Activated CD8-positive, alpha-beta memory T cell treated with anti-CD3 and anti-CD28 coated beads, Interleukin-2, amount 10 ng/mL, durations not matched to agents 7 days and 5 days (primary cell): ENCODE data around the gene MAP10. TPM values are rescaled to one million over a fixed set of nuclear protein-coding genes. Genes with fewer than 3 reads are reported as not detected.
A peak's percentile ranks its signal among the peaks of the same experiment; 100 is the strongest.
"Not testable (repeated sequence)": the region's sequence is repeated elsewhere in the genome, so short reads cannot be mapped to it uniquely, and the experiment has no call there.

Experiments
- ATAC-seq: fragments of 150-1000 bp; cut with Tn5 transposase; one replicate; pipeline ENCODE4 v1.10.0; 2021; ENCODE audit warnings: moderate library complexity
- CTCF ChIA-PET: fragments of 350-600 bp; sonication (Branson Sonifier 250); formaldehyde crosslinking; loops from one replicate; lab custom pipeline; 2021; ENCODE audit warnings: antibody characterized with exemption; lab: Charles Lee
- DNase-seq: peaks from one replicate; pipeline ENCODE4 v3.0.0-alpha.2; 2020
- H3K27ac Mint-ChIP-seq: one replicate; pipeline ENCODE4 v1.8.0; 2021; ENCODE audit warnings: mild to moderate bottlenecking, mixed read lengths
- H3K27me3 Mint-ChIP-seq: one replicate; pipeline ENCODE4 v1.8.0; 2021; ENCODE audit warnings: mixed read lengths
- H3K36me3 Mint-ChIP-seq: one replicate; pipeline ENCODE4 v1.8.0; 2021; ENCODE audit warnings: mild to moderate bottlenecking, mixed read lengths
- H3K4me1 Mint-ChIP-seq: one replicate; pipeline ENCODE4 v1.8.0; 2021; ENCODE audit warnings: mixed read lengths
- H3K4me3 Mint-ChIP-seq: one replicate; pipeline ENCODE4 v1.8.0; 2021; ENCODE audit warnings: mild to moderate bottlenecking, moderate library complexity, mixed read lengths
- H3K9me3 Mint-ChIP-seq: one replicate; pipeline ENCODE4 v1.8.0; 2022; ENCODE audit warnings: low read depth, mixed read lengths
- total RNA-seq, 2 experiments: library from RNA; stranded (reverse); gene quantifications; one replicate each; pipeline ENCODE4 v1.2.3, GENCODE V29; 2021

The MAP10 gene
- total RNA-seq, 2 experiments from 2014 or later = 2.5 to 2.8 TPM

DNA sequence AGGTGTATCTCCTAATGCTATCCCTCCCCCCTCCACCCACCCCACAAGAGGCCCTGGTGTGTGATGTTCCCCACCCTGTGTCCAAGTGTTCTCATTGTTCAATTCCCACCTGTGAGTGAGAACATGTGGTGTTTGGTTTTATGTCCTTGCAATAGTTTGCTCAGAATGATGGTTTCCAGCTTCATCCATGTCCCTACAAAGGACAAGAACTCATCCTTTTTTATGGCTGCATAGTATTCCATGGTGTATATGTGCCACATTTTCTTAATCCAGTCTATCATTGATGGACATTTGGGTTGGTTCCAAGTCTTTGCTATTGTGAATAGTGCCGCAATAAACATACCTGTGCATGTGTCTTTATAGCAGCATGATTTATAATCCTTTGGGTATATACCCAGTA is 19.6 kb upstream of the MAP10 start:
- DNase-seq, H3K36me3 Mint-ChIP-seq, CTCF ChIA-PET, H3K27me3 Mint-ChIP-seq, H3K4me3 Mint-ChIP-seq, H3K27ac Mint-ChIP-seq, H3K9me3 Mint-ChIP-seq, ATAC-seq: not testable (repeated sequence)
- peaks cover 17% of the 10 kb centered on the region for H3K4me1 Mint-ChIP-seq

DNA sequence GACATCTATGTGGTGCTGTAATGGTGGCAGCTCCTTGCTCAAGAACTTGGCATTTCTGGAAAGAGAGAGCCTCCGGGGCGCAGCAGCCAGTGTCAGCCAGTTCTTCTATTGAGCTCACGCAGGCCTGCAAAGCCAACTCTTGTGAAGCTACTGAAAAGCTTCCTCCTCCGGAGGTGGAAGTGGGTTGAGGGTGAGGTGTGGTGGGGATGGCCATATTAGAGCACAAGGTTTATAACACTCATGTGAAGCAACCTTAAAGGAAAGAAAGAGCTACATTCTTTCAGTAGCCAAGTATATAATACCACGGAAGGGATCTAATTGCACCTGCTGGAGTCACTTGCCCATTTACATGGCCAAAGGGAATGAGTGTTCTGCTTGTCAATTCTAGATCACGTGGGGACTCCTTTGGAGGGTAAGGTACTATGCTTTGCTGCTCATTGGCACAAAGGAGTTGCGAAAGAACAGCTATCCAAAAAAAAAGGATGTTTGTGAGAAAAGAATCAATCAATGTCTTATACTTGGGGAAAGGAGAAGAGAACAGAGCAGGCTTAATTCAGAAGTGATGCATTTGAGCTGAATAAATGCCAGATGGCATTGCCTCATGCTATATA is 18.3 kb upstream of the MAP10 start:
- no peak overlapping the region for H3K4me3 Mint-ChIP-seq
- no peaks in the 10 kb centered on the region for H3K36me3 Mint-ChIP-seq
- DNase-seq (peak; percentile 79), ATAC-seq (peak; percentile 82)
- peaks cover 17% of the 10 kb centered on the region for H3K4me1 Mint-ChIP-seq
- H3K27me3 Mint-ChIP-seq = peaks cover 9% of the 10 kb centered on the region
- peak overlapping the region; percentile 30 for H3K27ac Mint-ChIP-seq
- CTCF ChIA-PET = no interaction called here
- H3K9me3 Mint-ChIP-seq = no peaks in the 10 kb centered on the region

DNA sequence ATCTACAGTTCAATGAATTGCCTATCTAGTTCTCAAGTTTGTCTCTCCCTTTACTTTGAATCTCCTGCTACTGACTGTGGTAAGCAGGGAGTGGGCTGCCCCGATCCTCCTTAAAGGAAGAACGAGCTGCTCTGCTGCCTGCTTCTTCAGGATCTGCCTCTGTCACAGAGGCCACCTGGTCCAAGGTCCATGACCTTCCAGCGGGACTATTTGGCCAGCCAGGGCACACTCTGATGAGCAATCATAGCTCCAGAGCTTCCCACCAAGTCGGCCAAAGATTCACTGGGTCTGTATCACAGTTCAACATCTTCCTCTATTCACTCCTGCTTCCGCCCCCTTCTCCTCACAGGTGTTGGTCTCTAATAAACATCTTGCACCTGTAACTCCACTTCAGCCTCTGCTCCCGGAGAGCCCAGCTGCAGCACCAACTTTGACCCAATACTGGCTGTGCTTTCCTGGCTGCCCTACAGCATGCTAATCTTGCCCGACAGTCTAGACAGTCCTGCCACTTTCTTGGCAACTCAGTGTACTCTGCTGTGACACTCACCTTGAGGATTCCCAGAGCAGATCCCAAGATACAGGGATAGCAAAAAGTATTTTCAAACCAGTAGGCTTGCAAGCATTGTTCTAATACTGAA is 16.9 kb upstream of the MAP10 start:
- no peak overlapping the region for H3K27ac Mint-ChIP-seq
- no peak for ATAC-seq
- no peaks in the 10 kb centered on the region for H3K36me3 Mint-ChIP-seq

DNA sequence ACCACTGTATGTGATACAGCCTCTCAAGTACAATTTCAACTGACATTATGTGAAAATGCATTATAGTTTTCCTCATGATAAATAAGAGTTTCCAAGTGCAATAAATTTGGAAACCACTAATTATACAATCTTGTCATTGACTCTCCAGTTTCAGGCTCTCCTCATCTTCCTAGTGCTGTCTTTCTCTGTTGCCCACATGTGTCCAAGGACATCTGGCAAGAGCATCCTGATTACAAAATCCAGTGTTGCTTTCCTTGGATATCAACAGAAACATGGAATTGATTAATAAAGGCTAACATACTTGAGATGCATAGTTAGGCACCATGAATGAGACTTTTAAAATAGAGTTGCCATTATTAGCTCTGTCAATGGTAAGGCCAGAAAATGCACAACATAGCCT is 15.6 kb upstream of the MAP10 start:
- Mint-ChIP-seq H3K27me3 (peaks cover 9% of the 10 kb centered on the region), H3K9me3 (no peaks in the 10 kb centered on the region), H3K4me3 (no peak overlapping the region), H3K36me3 (no peaks in the 10 kb centered on the region), H3K4me1 (peaks cover 26% of the 10 kb centered on the region), H3K27ac (no peak overlapping the region)
- CTCF ChIA-PET = no interaction called here
- no peak for DNase-seq
- no peak for ATAC-seq

More for the DNA sequence above, 16.9 kb upstream of the MAP10 start:
- Mint-ChIP-seq H3K4me3 (no peak overlapping the region), H3K4me1 (peaks cover 21% of the 10 kb centered on the region), H3K27me3 (peaks cover 9% of the 10 kb centered on the region), H3K9me3 (no peaks in the 10 kb centered on the region)
- CTCF ChIA-PET = no interaction called here
- DNase-seq = no peak

DNA sequence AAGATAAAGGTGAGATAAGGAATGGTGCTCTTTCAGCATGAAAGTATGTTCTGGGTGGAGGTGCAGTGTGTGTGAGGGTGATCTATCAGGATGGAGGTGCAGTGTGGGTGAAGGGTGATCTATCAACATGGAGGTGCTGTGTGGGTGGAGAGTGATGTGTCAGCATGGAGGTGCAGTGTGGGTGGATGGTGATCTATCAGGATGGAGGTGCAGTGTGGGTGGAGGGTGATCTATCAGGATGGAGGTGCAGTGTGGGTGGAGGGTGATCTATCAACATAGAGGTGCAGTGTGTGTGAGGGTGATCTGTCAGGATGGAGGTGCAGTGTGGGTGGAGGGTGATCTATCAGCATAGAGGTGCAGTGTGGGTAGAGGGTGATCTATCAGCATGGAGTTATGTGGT is 12.3 kb upstream of the MAP10 start:
- ATAC-seq (no peak), DNase-seq (no peak)
- CTCF ChIA-PET = interaction anchor here (1.9 kb wide), 1 partner anchor 163 kb away, joined by 5 read pairs; the partner anchor contains the start of gene SIPA1L2
- Mint-ChIP-seq H3K4me3 (no peak overlapping the region), H3K9me3 (no peaks in the 10 kb centered on the region), H3K36me3 (no peaks in the 10 kb centered on the region), H3K27me3 (peaks cover 12% of the 10 kb centered on the region), H3K4me1 (peaks cover 15% of the 10 kb centered on the region), H3K27ac (no peak overlapping the region)

DNA sequence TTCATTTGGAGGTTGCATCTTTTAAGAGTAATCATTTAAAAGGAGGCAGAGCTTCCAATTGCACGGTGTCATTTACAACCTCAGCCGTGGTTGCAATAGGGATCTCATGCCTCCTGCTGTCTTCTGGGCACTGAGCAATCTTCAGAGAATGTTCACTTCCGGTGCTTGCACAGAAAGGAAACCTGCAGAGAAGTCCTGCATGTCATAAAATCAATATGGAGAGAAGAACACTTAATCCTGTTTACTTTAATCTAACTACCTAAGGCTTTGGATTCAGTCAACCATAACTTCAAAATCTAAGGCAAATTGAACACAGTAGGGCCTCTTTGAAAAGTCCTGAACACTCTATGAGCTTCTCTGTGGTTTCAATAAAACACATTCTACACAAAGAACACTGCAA is 11.3 kb upstream of the MAP10 start:
- peaks cover 9% of the 10 kb centered on the region for H3K27me3 Mint-ChIP-seq
- CTCF ChIA-PET = interaction anchor here (1.1 to 1.9 kb wide), 2 partner anchors 13 to 164 kb away, joined by 4 to 5 read pairs; partner anchors contain the start of gene SIPA1L2
- DNase-seq (peak; percentile 45), ATAC-seq (peak; percentile 63)
- H3K27ac Mint-ChIP-seq = peak overlapping the region; percentile 49
- no peak overlapping the region for H3K4me3 Mint-ChIP-seq
- no peaks in the 10 kb centered on the region for H3K9me3 Mint-ChIP-seq
- H3K36me3 Mint-ChIP-seq = no peaks in the 10 kb centered on the region
- H3K4me1 Mint-ChIP-seq = peaks cover 12% of the 10 kb centered on the region

DNA sequence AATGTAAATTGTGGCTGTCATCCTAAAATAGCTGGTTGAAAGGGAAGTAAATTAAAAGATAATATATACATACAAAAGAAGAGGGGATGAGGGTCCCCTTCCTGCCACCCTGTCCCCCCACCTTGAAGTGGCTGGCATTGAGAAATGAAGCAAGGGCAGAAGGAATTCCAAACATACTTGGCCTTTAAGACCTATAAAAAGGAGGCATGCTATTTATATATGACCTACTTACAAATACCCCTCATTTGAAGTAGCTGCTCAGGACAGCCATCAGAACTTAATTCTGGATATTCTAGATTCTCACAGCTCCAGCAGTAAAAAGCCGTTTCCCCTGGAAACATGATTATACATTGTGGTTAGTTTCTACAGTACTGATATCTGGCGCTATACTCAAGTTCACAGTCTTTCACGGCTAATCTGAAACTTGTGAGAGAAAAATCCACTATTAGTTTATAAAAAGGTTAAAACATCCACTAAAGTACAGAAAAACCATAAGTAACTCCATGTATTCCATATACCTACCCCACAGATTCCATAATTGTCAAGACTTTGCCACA is 9.6 kb upstream of the MAP10 start:
- Mint-ChIP-seq H3K36me3 (no peaks in the 10 kb centered on the region), H3K4me1 (peaks cover 12% of the 10 kb centered on the region), H3K9me3 (no peaks in the 10 kb centered on the region), H3K4me3 (no peak overlapping the region), H3K27ac (no peak overlapping the region), H3K27me3 (peaks cover 14% of the 10 kb centered on the region)
- CTCF ChIA-PET = no interaction called here
- DNase-seq = no peak
- no peak for ATAC-seq

DNA sequence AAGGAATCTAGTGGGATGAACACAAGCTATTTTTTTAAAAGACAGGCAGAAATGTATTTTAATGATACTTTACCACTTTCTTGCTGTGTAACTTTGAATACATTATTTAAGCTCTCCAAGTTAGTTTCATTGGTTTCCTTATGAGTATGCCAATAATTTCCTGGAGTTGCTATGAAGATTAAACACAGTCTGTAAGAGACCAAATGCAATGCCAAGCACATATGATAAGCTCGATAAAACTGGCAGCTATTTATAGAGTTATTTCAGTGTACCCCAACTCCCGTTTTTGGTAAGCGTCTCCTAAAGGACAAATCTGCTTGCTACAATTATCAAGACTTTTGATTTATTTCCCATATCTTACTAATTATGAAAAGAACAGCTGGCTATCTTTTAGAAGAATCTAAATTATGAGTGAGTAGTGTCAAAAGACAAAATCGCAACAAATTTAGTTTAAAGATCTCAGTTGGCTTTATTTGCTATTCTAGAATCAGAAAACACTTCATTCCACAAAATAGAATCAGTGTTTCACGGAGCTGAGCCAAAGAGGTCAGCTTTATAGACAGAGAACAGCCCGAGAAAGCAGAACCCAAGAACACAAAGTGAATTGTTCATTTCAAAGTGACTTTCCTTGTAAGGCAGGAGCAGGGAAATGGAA is 7.2 kb upstream of the MAP10 start:
- Mint-ChIP-seq H3K9me3 (no peaks in the 10 kb centered on the region), H3K27ac (no peak overlapping the region), H3K36me3 (no peaks in the 10 kb centered on the region), H3K4me3 (no peak overlapping the region), H3K4me1 (peaks cover 10% of the 10 kb centered on the region), H3K27me3 (peaks cover 21% of the 10 kb centered on the region)
- DNase-seq (no peak), ATAC-seq (no peak)
- CTCF ChIA-PET = no interaction called here

DNA sequence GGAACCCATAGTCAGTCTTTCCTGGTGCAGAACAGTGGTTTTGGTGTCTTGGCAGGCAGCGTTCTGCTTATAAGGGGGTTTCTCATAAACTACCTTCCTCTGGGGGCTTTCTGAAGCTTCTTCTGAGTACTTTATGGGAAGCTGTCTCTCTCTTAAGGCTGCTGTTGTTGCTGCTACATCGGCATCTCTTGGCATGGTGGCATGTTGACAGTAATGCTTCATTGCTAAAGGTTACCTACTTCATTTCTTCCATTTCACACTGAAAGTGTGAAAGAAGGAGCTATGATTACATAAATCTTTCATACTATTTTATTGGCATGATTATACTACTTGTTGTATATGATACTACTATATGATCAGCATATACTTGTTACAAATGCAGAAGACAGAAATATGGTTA is 6.3 kb upstream of the MAP10 start:
- H3K36me3 Mint-ChIP-seq = no peaks in the 10 kb centered on the region
- no peaks in the 10 kb centered on the region for H3K9me3 Mint-ChIP-seq
- CTCF ChIA-PET = no interaction called here
- H3K27ac Mint-ChIP-seq = no peak overlapping the region
- ATAC-seq (no peak), DNase-seq (no peak)
- peaks cover 21% of the 10 kb centered on the region for H3K27me3 Mint-ChIP-seq
- no peak overlapping the region for H3K4me3 Mint-ChIP-seq
- peaks cover 2% of the 10 kb centered on the region for H3K4me1 Mint-ChIP-seq

DNA sequence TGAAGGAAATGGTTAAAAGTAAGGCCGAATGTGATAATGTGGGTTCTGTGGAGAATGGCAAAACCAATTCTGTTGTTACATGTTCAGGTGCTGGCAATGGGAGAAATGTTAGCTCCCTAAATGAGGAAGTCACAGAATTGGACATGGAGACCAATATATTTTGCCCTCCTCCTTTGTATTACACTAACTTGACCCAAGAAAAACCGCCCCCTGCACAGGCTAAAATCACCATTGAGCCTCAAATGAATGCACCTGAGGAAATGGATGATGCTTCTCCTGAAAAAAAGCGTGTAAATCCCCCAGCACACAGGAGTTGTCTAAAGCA is 932 bp downstream of the MAP10 start:
- DNase-seq (no peak), ATAC-seq (no peak)
- no peak overlapping the region for H3K27ac Mint-ChIP-seq
- H3K4me1 Mint-ChIP-seq = peaks cover 21% of the 10 kb centered on the region
- peaks cover 15% of the 10 kb centered on the region for H3K36me3 Mint-ChIP-seq
- H3K27me3 Mint-ChIP-seq = peaks cover 11% of the 10 kb centered on the region
- peaks cover 5% of the 10 kb centered on the region for H3K9me3 Mint-ChIP-seq
- H3K4me3 Mint-ChIP-seq = peak overlapping the region; percentile 84
- CTCF ChIA-PET = interaction anchor here (1.0 to 1.8 kb wide), 2 partner anchors 9 to 12 kb away, joined by 4 read pairs; no protein-coding TSS in a partner anchor

DNA sequence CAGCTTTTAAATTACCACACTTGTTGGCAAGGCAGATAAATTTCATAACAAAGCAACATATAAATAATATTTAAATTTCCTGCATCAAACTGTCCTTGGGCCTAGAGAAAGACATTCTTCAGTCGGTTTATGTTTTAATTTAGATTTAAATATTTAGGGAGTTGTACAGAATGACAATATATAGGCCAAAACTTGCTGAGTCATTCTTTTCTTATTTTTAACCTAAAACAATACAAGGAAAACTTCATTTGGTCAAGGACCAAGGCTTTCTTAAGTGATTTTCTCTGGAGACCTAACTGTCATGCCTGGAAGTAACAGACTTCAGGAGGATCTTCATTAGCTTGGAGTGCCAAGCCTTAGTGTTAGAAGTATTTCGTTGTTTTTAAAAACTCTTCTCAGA is 5.6 kb downstream of the MAP10 start:
- H3K9me3 Mint-ChIP-seq = no peaks in the 10 kb centered on the region

DNA sequence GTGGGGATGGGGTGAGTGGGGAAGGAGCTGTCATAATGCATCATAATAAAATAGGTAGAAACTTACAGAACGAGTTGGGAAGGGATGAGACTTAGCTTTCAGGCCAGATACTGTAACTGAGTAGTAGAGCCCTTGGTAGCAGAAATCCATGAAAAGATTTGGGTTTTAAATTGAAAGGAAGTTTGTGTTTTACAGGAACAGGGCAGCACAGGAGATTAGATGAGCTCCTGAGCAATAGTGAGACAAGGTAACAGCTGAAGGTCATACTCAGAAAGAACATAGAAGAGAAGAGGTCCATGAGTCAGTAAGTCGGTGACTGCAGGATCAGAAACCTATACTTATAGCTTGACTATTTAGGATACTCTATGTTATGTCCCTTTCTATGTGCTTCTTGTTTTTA is 7.3 kb downstream of the MAP10 start:
- Mint-ChIP-seq H3K9me3 (no peaks in the 10 kb centered on the region), H3K27ac (no peak overlapping the region), H3K4me1 (no peaks in the 10 kb centered on the region), H3K36me3 (peaks cover 3% of the 10 kb centered on the region), H3K27me3 (peaks cover 9% of the 10 kb centered on the region), H3K4me3 (no peak overlapping the region)
- DNase-seq = no peak
- no peak for ATAC-seq
- CTCF ChIA-PET = interaction anchor here (0.5 kb wide), 1 partner anchor 284 kb away, joined by 3 read pairs; no protein-coding TSS in a partner anchor

More for the DNA sequence above, 5.6 kb downstream of the MAP10 start:
- ATAC-seq (no peak), DNase-seq (no peak)
- Mint-ChIP-seq H3K36me3 (peaks cover 10% of the 10 kb centered on the region), H3K27me3 (peaks cover 11% of the 10 kb centered on the region), H3K27ac (no peak overlapping the region), H3K4me3 (no peak overlapping the region), H3K4me1 (peaks cover 11% of the 10 kb centered on the region)
- CTCF ChIA-PET = no interaction called here

DNA sequence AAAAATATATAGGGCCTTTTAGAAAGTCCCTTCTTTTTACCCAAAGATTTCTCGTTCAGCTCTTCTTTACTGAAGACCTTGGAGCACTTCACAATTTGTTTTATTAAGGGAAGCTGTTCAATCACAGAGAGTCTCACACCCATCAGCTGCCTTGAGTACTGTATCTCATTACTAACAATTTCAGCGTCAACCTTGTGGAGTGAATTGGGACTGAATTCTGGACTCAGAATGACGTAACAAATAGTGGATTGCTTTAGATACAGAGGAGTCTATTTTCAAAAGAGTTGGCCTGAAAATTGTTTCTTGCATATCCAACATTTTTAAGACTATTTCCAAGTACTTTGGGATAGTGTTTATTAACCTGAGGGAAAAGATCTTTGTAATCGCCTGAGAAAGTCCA is 7.9 kb downstream of the MAP10 start:
- ATAC-seq = no peak
- Mint-ChIP-seq H3K4me1 (no peaks in the 10 kb centered on the region), H3K27me3 (peaks cover 9% of the 10 kb centered on the region), H3K36me3 (peaks cover 1% of the 10 kb centered on the region), H3K27ac (no peak overlapping the region), H3K4me3 (no peak overlapping the region), H3K9me3 (no peaks in the 10 kb centered on the region)
- CTCF ChIA-PET = interaction anchor here (0.5 kb wide), 1 partner anchor 285 kb away, joined by 3 read pairs; no protein-coding TSS in a partner anchor
- DNase-seq = no peak
